Activated naive CD4-positive, alpha-beta T cell treated with anti-CD3 and anti-CD28 coated beads for 36 hours (primary cell): ENCODE data around the gene RCL1. TPM values are rescaled to one million over a fixed set of nuclear protein-coding genes. Genes with fewer than 3 reads are reported as not detected.
A peak's percentile ranks its signal among the peaks of the same experiment; 100 is the strongest.
"Not testable (repeated sequence)": the region's sequence is repeated elsewhere in the genome, so short reads cannot be mapped to it uniquely, and the experiment has no call there.

ENCODE experiments used
- CTCF ChIA-PET: fragments of 350-600 bp; sonication (Branson Sonifier 250); formaldehyde crosslinking; loops from one replicate; lab custom pipeline; 2021; ENCODE audit warnings: antibody characterized with exemption; lab: Charles Lee
- DNase-seq: peaks from one replicate; pipeline ENCODE4 v3.0.0-alpha.2; 2020
- H3K27ac Mint-ChIP-seq: one replicate; pipeline ENCODE4 v1.8.0; 2021; ENCODE audit warnings: mild to moderate bottlenecking, mixed read lengths
- H3K27me3 Mint-ChIP-seq: one replicate; pipeline ENCODE4 v1.8.0; 2021; ENCODE audit warnings: low read depth, mixed read lengths
- H3K36me3 Mint-ChIP-seq: one replicate; pipeline ENCODE4 v1.8.0; 2021; ENCODE audit warnings: low read depth, mixed read lengths
- H3K4me1 Mint-ChIP-seq: one replicate; pipeline ENCODE4 v1.8.0; 2021; ENCODE audit warnings: low read depth, mixed read lengths
- H3K4me3 Mint-ChIP-seq: one replicate; pipeline ENCODE4 v1.8.0; 2021; ENCODE audit warnings: mild to moderate bottlenecking, moderate library complexity, mixed read lengths
- H3K9me3 Mint-ChIP-seq: one replicate; pipeline ENCODE4 v1.8.0; 2021; ENCODE audit warnings: mixed read lengths
- intact Hi-C: fragments of 100-400 bp; cut with micrococcal nuclease; formaldehyde crosslinking; loops from one replicate; pipeline ENCODE4 v1.15.1; 2023
- microRNA-seq: library from miRNA; unstranded; fragments of <30 nt; microRNA quantifications from one replicate; pipeline ENCODE4 v1.2.0, GENCODE V29; 2022; ENCODE audit warnings: borderline microRNAs expressed, borderline replicate concordance
- total RNA-seq, 2 experiments: library from RNA; stranded (reverse); gene quantifications; one replicate each; pipeline ENCODE4 v1.2.3, GENCODE V29; 2021

The RCL1 gene
- total RNA-seq, 2 experiments from 2014 or later, result 26.9 to 30.7 TPM

- H3K27ac Mint-ChIP-seq, H3K4me3 Mint-ChIP-seq, H3K27me3 Mint-ChIP-seq, H3K4me1 Mint-ChIP-seq: not testable (repeated sequence)
- H3K36me3 Mint-ChIP-seq, result peaks cover 26% of the 10 kb centered on the region
- intact Hi-C loops, result loop anchor here (5.0 kb wide), 1 partner anchor 39 kb away; no protein-coding TSS in a partner anchor
- CTCF ChIA-PET, result interaction anchor here (0.8 kb wide), 1 partner anchor 87 kb away, joined by 3 read pairs; no protein-coding TSS in a partner anchor
- H3K9me3 Mint-ChIP-seq, result peaks cover 23% of the 10 kb centered on the region
- DNase-seq, result peak; percentile 60
Measured at GRCh38 chr9:4901401-4902134, 108.8 kb downstream of the RCL1 start.

GRCh38 chr9:4902135-4902475 lies 109.4 kb downstream of the RCL1 start:
- DNase-seq, result no peak
- Mint-ChIP-seq H3K27ac (no peak overlapping the region), H3K27me3 (no peaks in the 10 kb centered on the region), H3K36me3 (peaks cover 26% of the 10 kb centered on the region), H3K9me3 (peaks cover 21% of the 10 kb centered on the region), H3K4me1 (peaks cover 12% of the 10 kb centered on the region), H3K4me3 (no peak overlapping the region)
- CTCF ChIA-PET, result no interaction called here
- intact Hi-C loops, result loop anchor here (5.0 kb wide), 1 partner anchor 40 kb away; no protein-coding TSS in a partner anchor

- no peak for DNase-seq
- Mint-ChIP-seq H3K4me3 (no peak overlapping the region), H3K27ac (no peak overlapping the region), H3K36me3 (peaks cover 15% of the 10 kb centered on the region), H3K4me1 (peaks cover 13% of the 10 kb centered on the region), H3K27me3 (no peaks in the 10 kb centered on the region), H3K9me3 (peaks cover 9% of the 10 kb centered on the region)
- CTCF ChIA-PET, result interaction anchor here (0.6 kb wide), 1 partner anchor 146 kb away, joined by 3 read pairs; no protein-coding TSS in a partner anchor
- intact Hi-C loops, result loop anchor here (5.0 kb wide), 1 partner anchor 42 kb away; no protein-coding TSS in a partner anchor
Measured at GRCh38 chr9:4904322-4905134, 111.8 kb downstream of the RCL1 start.

- Mint-ChIP-seq H3K4me3 (no peak overlapping the region), H3K27me3 (no peaks in the 10 kb centered on the region), H3K27ac (no peak overlapping the region), H3K9me3 (peaks cover 6% of the 10 kb centered on the region), H3K36me3 (peaks cover 11% of the 10 kb centered on the region), H3K4me1 (peaks cover 13% of the 10 kb centered on the region)
- no peak for DNase-seq
- intact Hi-C loops, result no loop called here
- CTCF ChIA-PET, result no interaction called here
Measured at GRCh38 chr9:4905135-4905490, 112.4 kb downstream of the RCL1 start.

Small RNA genes within 50 kb of the gene (microRNA-seq; reads per million reads assigned to microRNA genes)
- 208 reads per million, percentile 68 among the genes with 10 or more reads in this experiment for gene MIR101-2

Other genes starting within 250 kb of the RCL1 start
- gene PLPP6, start 130.7 kb upstream of the RCL1 start, total RNA-seq, result 1 to 10 TPM; 4.6 to 5.3 TPM
- gene SPATA6L, start 126.5 kb upstream of the RCL1 start, total RNA-seq, result 1 to 10 TPM in 1 of 2 experiments, under 1 TPM in 1; 0.91 to 1.4 TPM
- 10 to 100 TPM; 13.7 to 14.5 TPM for gene CDC37L1, start 113.4 kb upstream of the RCL1 start, total RNA-seq
- 10 to 100 TPM; 50.2 to 50.9 TPM for gene AK3, start 51.7 kb upstream of the RCL1 start, total RNA-seq
- 10 to 100 TPM; 46.8 to 51.0 TPM for gene JAK2, start 192.3 kb downstream of the RCL1 start, total RNA-seq